WTC11 (cell line): ENCODE measurements around the gene RASGRP3. TPM values are rescaled to one million over a fixed set of nuclear protein-coding genes. Genes with fewer than 3 reads are reported as not detected.

ENCODE experiments used
- ATAC-seq: fragments of 200-7000 bp; cut with Tn5 transposase; 2 replicates; pipeline ENCODE4 v1.10.0; 2021; ENCODE audit warnings: mild to moderate bottlenecking, moderate library complexity
- Bru-seq: library from RNA; stranded (reverse); fragments of 400-500 nt; gene quantifications from one replicate; lab custom pipeline; 2021; lab: Mats Ljungman, UMichigan
- CTCF ChIA-PET: fragments of 300-600 bp; sonication (Branson Sonifier 250); formaldehyde crosslinking; loops from one replicate; lab custom pipeline; 2021; ENCODE audit warnings: antibody characterized with exemption; lab: Charles Lee
- POLR2A ChIA-PET: fragments of 350-600 bp; sonication (Branson Sonifier 250); formaldehyde crosslinking; loops from one replicate; lab custom pipeline; 2021; ENCODE audit warnings: antibody characterized with exemption; lab: Charles Lee
- DNase-seq: peaks from one replicate; pipeline ENCODE4 v3.0.0; 2021; ENCODE audit warnings: low spot score
- H3K27ac Mint-ChIP-seq: 2 replicates; pipeline ENCODE4 v1.8.0; 2021; ENCODE audit warnings: mixed read lengths
- H3K27me3 Mint-ChIP-seq: 2 replicates; pipeline ENCODE4 v1.8.0; 2021; ENCODE audit warnings: low read depth, mild to moderate bottlenecking, moderate library complexity, mixed read lengths
- H3K36me3 Mint-ChIP-seq: 2 replicates; pipeline ENCODE4 v1.8.0; 2021; ENCODE audit warnings: mixed read lengths
- H3K4me1 Mint-ChIP-seq: 2 replicates; pipeline ENCODE4 v1.8.0; 2022; ENCODE audit warnings: mixed read lengths
- H3K4me3 Mint-ChIP-seq: 2 replicates; pipeline ENCODE4 v1.8.0; 2021; ENCODE audit warnings: mild to moderate bottlenecking, moderate library complexity, mixed read lengths
- H3K9me3 Mint-ChIP-seq: 2 replicates; pipeline ENCODE4 v1.8.0; 2021; ENCODE audit warnings: mixed read lengths
- ATF1 ChIP-seq: sonication (generic); formaldehyde crosslinking; IDR thresholded peaks from 2 replicates; pipeline ENCODE4 v1.8.1; 2023; ENCODE audit warnings: mild to moderate bottlenecking, moderate library complexity, missing genetic modification reagents
- CREB1 ChIP-seq: sonication (generic); formaldehyde crosslinking; IDR thresholded peaks from 2 replicates; pipeline ENCODE4 v1.8.0; 2023; ENCODE audit warnings: mild to moderate bottlenecking, missing genetic modification reagents
- E2F5 ChIP-seq: sonication (generic); formaldehyde crosslinking; IDR thresholded peaks from 2 replicates; pipeline ENCODE4 v1.8.1; 2022; ENCODE audit warnings: mild to moderate bottlenecking, moderate library complexity, missing genetic modification reagents
- ETV6 ChIP-seq: sonication (generic); formaldehyde crosslinking; IDR thresholded peaks from 2 replicates; pipeline ENCODE4 v1.8.1; 2022; ENCODE audit warnings: mild to moderate bottlenecking, missing genetic modification reagents
- FOXJ3 ChIP-seq: sonication (generic); formaldehyde crosslinking; IDR thresholded peaks from 2 replicates; pipeline ENCODE4 v1.9.0; 2021; ENCODE audit warnings: missing genetic modification reagents, mild to moderate bottlenecking, borderline replicate concordance
- HMGA2 ChIP-seq: fragments of 250-450 bp; sonication (Bioruptor Pico); IDR thresholded peaks from 2 replicates; pipeline ENCODE4 v1.4.0; 2021; ENCODE audit warnings: mild to moderate bottlenecking, moderate library complexity
- NR2C2 ChIP-seq: sonication (generic); formaldehyde crosslinking; IDR thresholded peaks from 2 replicates; pipeline ENCODE4 v1.8.0; 2022; ENCODE audit warnings: mild to moderate bottlenecking, missing genetic modification reagents
- RORB ChIP-seq: fragments of 250-450 bp; sonication (Bioruptor Pico); IDR thresholded peaks from 2 replicates; pipeline ENCODE4 v1.9.0; 2021; ENCODE audit warnings: mild to moderate bottlenecking
- SOX15 ChIP-seq: fragments of 250-450 bp; sonication (Bioruptor Pico); IDR thresholded peaks from 2 replicates; pipeline ENCODE4 v1.9.0; 2021; ENCODE audit warnings: mild to moderate bottlenecking
- TP53 ChIP-seq: sonication (generic); formaldehyde crosslinking; IDR thresholded peaks from 2 replicates; pipeline ENCODE4 v1.8.1; 2023; ENCODE audit warnings: mild to moderate bottlenecking, missing genetic modification reagents
- USF2 ChIP-seq: sonication (generic); formaldehyde crosslinking; IDR thresholded peaks from 2 replicates; pipeline ENCODE4 v1.8.1; 2023; ENCODE audit warnings: mild to moderate bottlenecking, missing genetic modification reagents, moderate library complexity
- ZNF138 ChIP-seq: sonication (generic); formaldehyde crosslinking; conservative IDR thresholded peaks from 2 replicates; pipeline ENCODE4 v1.8.1; 2022; ENCODE audit warnings: mild to moderate bottlenecking, moderate library complexity, missing genetic modification reagents
- ZNF532 ChIP-seq: fragments of 250-450 bp; sonication (Bioruptor Pico); IDR thresholded peaks from 2 replicates; pipeline ENCODE4 v1.9.0; 2021; ENCODE audit warnings: mild to moderate bottlenecking, borderline replicate concordance
- ZNF671 ChIP-seq: fragments of 250-450 bp; sonication (Bioruptor Pico); IDR thresholded peaks from 2 replicates; pipeline ENCODE4 v1.8.0; 2021; ENCODE audit warnings: mild to moderate bottlenecking
- long read RNA-seq, 3 experiments: library from RNA in 1 of 3; library from capped mRNA in 1 of 3; library from polyadenylated mRNA in 1 of 3; unstranded in 2 of 3; stranded (forward) in 1 of 3; transcript quantifications; one replicate each; pipeline ENCODE4 v2.0.0, GENCODE V29; 2021
- total RNA-seq: library from RNA; stranded (reverse); gene quantifications from 3 replicates; pipeline ENCODE4 v1.2.3, GENCODE V29; 2021
- TF ChIP-seq, protein P1 (sequence below): sonication (generic); formaldehyde crosslinking; IDR thresholded peaks from 2 replicates; pipeline ENCODE4 v1.8.1; 2023; ENCODE audit warnings: mild to moderate bottlenecking, missing genetic modification reagents, moderate library complexity
- TF ChIP-seq, protein P2 (sequence below): fragments of 250-450 bp; sonication (Bioruptor Pico); conservative IDR thresholded peaks from 2 replicates; pipeline ENCODE4 v1.9.0; 2021; ENCODE audit warnings: mild to moderate bottlenecking

RASGRP3 gene, protein sequence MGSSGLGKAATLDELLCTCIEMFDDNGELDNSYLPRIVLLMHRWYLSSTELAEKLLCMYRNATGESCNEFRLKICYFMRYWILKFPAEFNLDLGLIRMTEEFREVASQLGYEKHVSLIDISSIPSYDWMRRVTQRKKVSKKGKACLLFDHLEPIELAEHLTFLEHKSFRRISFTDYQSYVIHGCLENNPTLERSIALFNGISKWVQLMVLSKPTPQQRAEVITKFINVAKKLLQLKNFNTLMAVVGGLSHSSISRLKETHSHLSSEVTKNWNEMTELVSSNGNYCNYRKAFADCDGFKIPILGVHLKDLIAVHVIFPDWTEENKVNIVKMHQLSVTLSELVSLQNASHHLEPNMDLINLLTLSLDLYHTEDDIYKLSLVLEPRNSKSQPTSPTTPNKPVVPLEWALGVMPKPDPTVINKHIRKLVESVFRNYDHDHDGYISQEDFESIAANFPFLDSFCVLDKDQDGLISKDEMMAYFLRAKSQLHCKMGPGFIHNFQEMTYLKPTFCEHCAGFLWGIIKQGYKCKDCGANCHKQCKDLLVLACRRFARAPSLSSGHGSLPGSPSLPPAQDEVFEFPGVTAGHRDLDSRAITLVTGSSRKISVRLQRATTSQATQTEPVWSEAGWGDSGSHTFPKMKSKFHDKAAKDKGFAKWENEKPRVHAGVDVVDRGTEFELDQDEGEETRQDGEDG
- total RNA-seq: 0.11 to 0.23 TPM (median 0.14 TPM) in 3 replicates
- Bru-seq, nascent RNA: percentile 5 among the genes with signal in this experiment
- long read RNA-seq, experiment 1, partial matches to known transcripts: 0 of 1 reads
- long read RNA-seq, experiment 1, other reads (novel, unspliced or antisense): 1 of 1 reads
- long read RNA-seq, experiment 2: 0 reads
- long read RNA-seq, experiment 3: 0 reads

DNA sequence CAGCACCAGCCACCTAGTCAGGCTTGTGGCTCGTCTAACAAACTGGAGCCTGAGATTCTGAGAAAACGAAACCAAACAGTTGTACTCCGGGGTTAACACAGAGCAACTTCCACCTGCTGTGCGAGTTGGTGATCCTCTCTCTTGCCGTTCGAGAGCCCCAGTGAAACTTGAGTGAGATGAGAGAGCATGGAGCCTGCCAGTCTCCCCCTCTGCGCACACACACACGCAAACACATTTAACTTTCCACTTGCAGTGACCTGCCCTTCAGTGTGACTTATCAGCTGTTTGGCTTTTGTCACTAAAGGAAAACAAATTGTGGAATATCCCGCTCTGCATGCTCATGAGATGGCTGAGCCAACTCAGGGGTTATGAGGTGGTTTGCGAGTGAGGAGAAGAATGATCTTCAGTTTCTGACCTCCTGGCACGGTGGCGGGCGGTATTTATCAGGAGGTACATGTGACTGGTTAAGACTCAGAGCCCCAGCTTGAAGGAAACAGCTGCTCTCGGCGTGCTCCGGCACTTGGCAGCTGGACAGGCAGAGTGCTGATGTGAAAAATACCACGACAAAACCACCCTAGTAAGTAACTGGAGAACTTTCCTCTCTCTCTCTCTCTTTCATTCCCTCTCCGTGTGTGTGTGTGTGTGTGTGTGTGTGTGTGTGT is at the start of gene RASGRP3:
Gene RASGRP3, plus strand, starts transcription at position 519 of the 662 bp plus-strand sequence. CDS start 38,488 bp downstream, outside the sequence.
- ChIA-PET CTCF (interaction anchor here (1.2 to 1.5 kb wide), 4 partner anchors 17 to 107 kb away, joined by 3 to 6 read pairs (median 4); no protein-coding TSS in a partner anchor), POLR2A (no interaction called here)
- ATAC-seq: peak; percentile 22
- peaks cover 18% of the 10 kb centered on the region for H3K9me3 Mint-ChIP-seq
- peaks cover 18% of the 10 kb centered on the region for H3K4me1 Mint-ChIP-seq
- peaks cover 9% of the 10 kb centered on the region for H3K36me3 Mint-ChIP-seq
- H3K27me3 Mint-ChIP-seq: peaks cover 8% of the 10 kb centered on the region; the same call in 1 of the 2 replicates
- DNase-seq: peak; percentile 17
- H3K27ac Mint-ChIP-seq: 0 out of 2 replicates have a peak within 1 kb of the TSS, but pooled peaks have one; percentile 21
- TF ChIP-seq ZNF138 (CRISPR knock-in tag): no peak
- no peak for TF ChIP-seq SOX15 (CRISPR knock-in tag)
- H3K4me3 Mint-ChIP-seq: peak within 1 kb of the TSS; percentile 54

DNA sequence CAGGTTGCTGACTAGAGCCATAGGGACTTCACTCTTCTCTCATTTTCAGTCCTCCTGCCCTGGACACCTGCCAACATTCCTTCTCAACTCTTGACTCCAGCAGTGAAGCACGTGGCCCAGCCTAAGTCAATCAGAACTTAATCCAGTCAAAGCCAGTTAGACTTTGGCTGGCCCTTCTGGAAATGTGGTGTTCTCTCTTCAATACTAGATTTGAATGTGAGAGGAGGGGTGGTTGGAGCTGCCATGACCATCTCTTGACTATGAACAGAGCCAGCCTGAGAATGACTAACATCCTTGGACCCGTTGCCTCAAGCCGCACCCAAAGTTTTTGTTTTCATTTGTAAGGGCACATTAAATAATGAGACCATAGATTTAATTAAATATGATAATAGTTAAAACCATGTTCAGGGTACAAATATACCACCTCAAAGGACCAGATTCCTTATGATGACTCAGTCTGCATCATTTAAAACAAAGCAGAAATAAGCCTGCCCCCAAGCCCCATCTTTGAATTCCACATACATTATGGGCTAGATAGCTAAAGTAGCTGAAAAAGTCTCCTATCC is 49.7 kb upstream of the RASGRP3 start:
- ATAC-seq (no peak), DNase-seq (no peak)
- no peak overlapping the region for H3K27ac Mint-ChIP-seq
- H3K27me3 Mint-ChIP-seq: no peaks in the 10 kb centered on the region
- POLR2A ChIA-PET: no interaction called here
- H3K4me3 Mint-ChIP-seq: no peak overlapping the region
- CTCF ChIA-PET: no interaction called here
- peaks cover 22% of the 10 kb centered on the region for H3K9me3 Mint-ChIP-seq
- H3K4me1 Mint-ChIP-seq: no peaks in the 10 kb centered on the region
- H3K36me3 Mint-ChIP-seq: peaks cover 2% of the 10 kb centered on the region; the same call in 1 of the 2 replicates
- no peak for TF ChIP-seq ZNF138 (CRISPR knock-in tag)
- no peak for TF ChIP-seq USF2 (CRISPR knock-in tag)
- TF ChIP-seq, protein P1, sequence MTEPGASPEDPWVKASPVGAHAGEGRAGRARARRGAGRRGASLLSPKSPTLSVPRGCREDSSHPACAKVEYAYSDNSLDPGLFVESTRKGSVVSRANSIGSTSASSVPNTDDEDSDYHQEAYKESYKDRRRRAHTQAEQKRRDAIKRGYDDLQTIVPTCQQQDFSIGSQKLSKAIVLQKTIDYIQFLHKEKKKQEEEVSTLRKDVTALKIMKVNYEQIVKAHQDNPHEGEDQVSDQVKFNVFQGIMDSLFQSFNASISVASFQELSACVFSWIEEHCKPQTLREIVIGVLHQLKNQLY (CRISPR knock-in tag): no peak
- no peak for TF ChIP-seq ETV6 (CRISPR knock-in tag)
- no peak for TF ChIP-seq TP53
- TF ChIP-seq E2F5 (CRISPR knock-in tag): no peak
- TF ChIP-seq ZNF532: no peak
- no peak for TF ChIP-seq CREB1
- no peak for TF ChIP-seq HMGA2 (CRISPR knock-in tag)
- no peak for TF ChIP-seq RORB (CRISPR knock-in tag)
- TF ChIP-seq, protein P2, sequence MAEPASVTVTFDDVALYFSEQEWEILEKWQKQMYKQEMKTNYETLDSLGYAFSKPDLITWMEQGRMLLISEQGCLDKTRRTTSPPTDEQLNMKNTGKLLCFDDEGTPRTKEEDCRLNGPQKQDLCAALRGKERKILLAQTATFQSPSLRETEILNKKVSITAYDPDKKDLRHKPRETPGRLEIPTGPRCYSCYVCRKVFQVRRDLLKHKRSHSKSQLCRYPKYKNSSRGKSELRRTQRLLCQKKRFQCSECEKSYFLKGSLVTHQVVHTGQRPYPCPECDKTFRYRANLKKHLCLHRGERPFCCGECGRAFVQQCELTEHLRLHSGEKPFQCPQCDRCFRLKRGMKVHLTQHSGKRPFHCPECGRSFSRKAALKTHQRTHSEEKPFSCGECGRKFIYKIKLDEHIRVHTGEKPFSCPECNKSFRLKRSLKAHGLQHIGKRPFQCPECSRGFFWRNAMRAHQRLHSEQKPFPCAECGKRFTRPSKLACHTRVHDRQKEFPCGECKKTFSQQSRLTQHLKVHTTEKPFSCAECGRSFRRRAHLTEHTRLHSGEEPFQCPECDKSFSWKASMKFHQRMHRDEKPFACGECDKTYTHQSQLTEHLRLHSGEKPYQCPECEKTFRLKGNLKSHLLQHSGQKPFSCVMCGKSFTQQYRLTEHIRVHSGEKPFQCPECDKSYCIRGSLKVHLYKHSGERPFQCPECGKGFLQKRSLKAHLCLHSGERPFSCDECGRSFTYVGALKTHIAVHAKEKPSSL: no peak
- TF ChIP-seq ZNF671 (CRISPR knock-in tag): no peak
- no peak for TF ChIP-seq NR2C2 (CRISPR knock-in tag)
- TF ChIP-seq FOXJ3 (CRISPR knock-in tag): no peak
- no peak for TF ChIP-seq ATF1 (CRISPR knock-in tag)
